ENCODE results near the gene RSBN1.

GRCh38 chr1:113783254-113784103 lies 28.8 kb downstream of the RSBN1 start:
- TF ChIP-seq, protein P1, sequence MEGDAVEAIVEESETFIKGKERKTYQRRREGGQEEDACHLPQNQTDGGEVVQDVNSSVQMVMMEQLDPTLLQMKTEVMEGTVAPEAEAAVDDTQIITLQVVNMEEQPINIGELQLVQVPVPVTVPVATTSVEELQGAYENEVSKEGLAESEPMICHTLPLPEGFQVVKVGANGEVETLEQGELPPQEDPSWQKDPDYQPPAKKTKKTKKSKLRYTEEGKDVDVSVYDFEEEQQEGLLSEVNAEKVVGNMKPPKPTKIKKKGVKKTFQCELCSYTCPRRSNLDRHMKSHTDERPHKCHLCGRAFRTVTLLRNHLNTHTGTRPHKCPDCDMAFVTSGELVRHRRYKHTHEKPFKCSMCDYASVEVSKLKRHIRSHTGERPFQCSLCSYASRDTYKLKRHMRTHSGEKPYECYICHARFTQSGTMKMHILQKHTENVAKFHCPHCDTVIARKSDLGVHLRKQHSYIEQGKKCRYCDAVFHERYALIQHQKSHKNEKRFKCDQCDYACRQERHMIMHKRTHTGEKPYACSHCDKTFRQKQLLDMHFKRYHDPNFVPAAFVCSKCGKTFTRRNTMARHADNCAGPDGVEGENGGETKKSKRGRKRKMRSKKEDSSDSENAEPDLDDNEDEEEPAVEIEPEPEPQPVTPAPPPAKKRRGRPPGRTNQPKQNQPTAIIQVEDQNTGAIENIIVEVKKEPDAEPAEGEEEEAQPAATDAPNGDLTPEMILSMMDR (IDR thresholded peaks at IDR 0.05): no peak
- TF ChIP-seq POLR2A (IDR thresholded peaks at IDR 0.05): no peak

All from body of pancreas (tissue), 4 donors.